ENCODE data around the gene SOX10.

GRCh38 chr22:37932401-37932800 lies 52.0 kb downstream of the SOX10 start:
- TF ChIP-seq POLR2A (IDR thresholded peaks at IDR 0.05) (no peak), CTCF (IDR thresholded peaks at IDR 0.05) (no peak)

Measured in tibial nerve (tissue), 3 donors.